Effector memory CD8-positive, alpha-beta T cell (primary cell): ENCODE results near the gene ZDHHC7.

Experiments
- ATAC-seq: fragments of 150-1000 bp; cut with Tn5 transposase; replicated peaks from 2 replicates; pipeline ENCODE4 v1.10.0; 2021; ENCODE audit warnings: mild to moderate bottlenecking, moderate library complexity
- DNase-seq, 3 experiments: peaks; one replicate each; pipeline ENCODE4 v3.0.0; 2021
- H3K27ac Mint-ChIP-seq, 2 donors: one replicate each; pipeline ENCODE4 v1.8.0; 2022; ENCODE audit warnings: mild to moderate bottlenecking in 2 of 2, mixed read lengths in 2 of 2, moderate library complexity in 2 of 2
- H3K27me3 Mint-ChIP-seq, 2 donors: one replicate each; pipeline ENCODE4 v1.8.0; 2022; ENCODE audit warnings: mixed read lengths in 2 of 2
- H3K36me3 Mint-ChIP-seq: one replicate; pipeline ENCODE4 v1.8.0; 2022; ENCODE audit warnings: mild to moderate bottlenecking, moderate library complexity, mixed read lengths; ENCODE audit not compliant: insufficient read depth
- H3K4me1 Mint-ChIP-seq, 2 donors: one replicate each; pipeline ENCODE4 v1.8.0; 2022; ENCODE audit warnings: low read depth in 2 of 2, mixed read lengths in 2 of 2
- H3K4me3 Mint-ChIP-seq, 2 donors: one replicate each; pipeline ENCODE4 v1.8.0; 2022; ENCODE audit warnings: mild to moderate bottlenecking in 2 of 2, mixed read lengths in 2 of 2, moderate library complexity in 2 of 2
- H3K9me3 Mint-ChIP-seq, 2 donors: one replicate each; pipeline ENCODE4 v1.8.0; 2022; ENCODE audit warnings: mixed read lengths in 2 of 2

Gene ZDHHC7

GRCh38 chr16:84925092-84925772 is 86.1 kb downstream of the ZDHHC7 start:
- DNase-seq, result peak; percentile 46 to 59 (median 52)
- peak; percentile 26 for ATAC-seq
- no peak overlapping the region for H3K4me3 Mint-ChIP-seq
- H3K9me3 Mint-ChIP-seq, result no peaks in the 10 kb centered on the region
- H3K27me3 Mint-ChIP-seq, result peaks cover 8 to 25% of the 10 kb centered on the region in 2 donors
- no peak overlapping the region for H3K27ac Mint-ChIP-seq
- peaks cover 3 to 6% of the 10 kb centered on the region in 2 donors for H3K4me1 Mint-ChIP-seq
- H3K36me3 Mint-ChIP-seq, result peaks cover 3% of the 10 kb centered on the region

- peaks cover 11 to 33% of the 10 kb centered on the region in 2 donors for H3K27me3 Mint-ChIP-seq
- H3K4me1 Mint-ChIP-seq, result peaks cover under 1 to 4% of the 10 kb centered on the region in 2 donors
- no peak overlapping the region for H3K4me3 Mint-ChIP-seq
- peaks cover 2% of the 10 kb centered on the region for H3K36me3 Mint-ChIP-seq
- H3K27ac Mint-ChIP-seq, result no peak overlapping the region
- H3K9me3 Mint-ChIP-seq, result no peaks in the 10 kb centered on the region
- ATAC-seq, result no peak
- no peak for DNase-seq
Observed at GRCh38 chr16:84924331-84925091, 86.8 kb downstream of the ZDHHC7 start.
